ENCODE data around the gene MAD1L1. TPM values are rescaled to one million over a fixed set of nuclear protein-coding genes. Genes with fewer than 3 reads are reported as not detected.

MAD1L1 gene
- total RNA-seq, 1 experiment from 2014 or later = 50.8 TPM

DNA sequence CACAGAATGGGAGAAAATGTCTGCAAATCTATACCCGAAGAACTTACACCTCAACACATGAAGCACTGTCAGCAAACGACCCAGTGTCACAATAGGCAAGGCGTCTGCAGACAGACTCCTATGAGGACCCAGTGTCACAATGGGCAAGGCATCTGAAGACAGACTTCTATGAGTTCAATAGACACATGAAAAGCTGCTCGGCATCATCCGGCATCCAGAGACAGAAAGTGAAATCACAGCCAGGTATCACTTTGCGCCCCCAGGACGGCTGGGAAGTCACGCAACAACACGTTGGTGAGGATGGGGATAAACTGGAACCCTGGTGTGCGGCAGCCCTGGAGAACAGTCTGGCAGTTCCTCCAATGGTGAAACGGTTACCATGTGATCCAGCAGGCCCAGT lies 289.4 kb downstream of the MAD1L1 start:
- Histone ChIP-seq H3K79me2 (ENCODE audit: low read depth) (no peaks in the 10 kb centered on the region), H3K4me3 (no peak overlapping the region), H3K4me1 (replicated peaks; ENCODE audit: insufficient read depth) (no peaks in the 10 kb centered on the region), H2AFZ (no peak overlapping the region), H3F3A (ENCODE audit: insufficient read depth, low read depth) (no peaks in the 10 kb centered on the region), H3K36me3 (ENCODE audit: low read depth) (no peaks in the 10 kb centered on the region), H3K4me2 (no peak overlapping the region), H3K27me3 (ENCODE audit: insufficient read depth, low read depth) (no peaks in the 10 kb centered on the region), H4K20me1 (ENCODE audit: insufficient read depth) (peaks cover 9% of the 10 kb centered on the region), H3K27ac (no peak overlapping the region), H3K9me3 (ENCODE audit: insufficient read depth, low read depth) (no peaks in the 10 kb centered on the region), H3K9me2 (ENCODE audit: insufficient read depth) (no peaks in the 10 kb centered on the region)
- POLR2A ChIA-PET (ENCODE audit: unreplicated experiment) = no interaction called here
- no peak for DNase-seq
- BruUV-seq (replicated peaks) = no TSS peak
- CTCF ChIA-PET = no interaction called here
- intact Hi-C loops (cut with micrococcal nuclease; ENCODE audit: unreplicated experiment) = no loop called here
- TF ChIP-seq, protein P1, sequence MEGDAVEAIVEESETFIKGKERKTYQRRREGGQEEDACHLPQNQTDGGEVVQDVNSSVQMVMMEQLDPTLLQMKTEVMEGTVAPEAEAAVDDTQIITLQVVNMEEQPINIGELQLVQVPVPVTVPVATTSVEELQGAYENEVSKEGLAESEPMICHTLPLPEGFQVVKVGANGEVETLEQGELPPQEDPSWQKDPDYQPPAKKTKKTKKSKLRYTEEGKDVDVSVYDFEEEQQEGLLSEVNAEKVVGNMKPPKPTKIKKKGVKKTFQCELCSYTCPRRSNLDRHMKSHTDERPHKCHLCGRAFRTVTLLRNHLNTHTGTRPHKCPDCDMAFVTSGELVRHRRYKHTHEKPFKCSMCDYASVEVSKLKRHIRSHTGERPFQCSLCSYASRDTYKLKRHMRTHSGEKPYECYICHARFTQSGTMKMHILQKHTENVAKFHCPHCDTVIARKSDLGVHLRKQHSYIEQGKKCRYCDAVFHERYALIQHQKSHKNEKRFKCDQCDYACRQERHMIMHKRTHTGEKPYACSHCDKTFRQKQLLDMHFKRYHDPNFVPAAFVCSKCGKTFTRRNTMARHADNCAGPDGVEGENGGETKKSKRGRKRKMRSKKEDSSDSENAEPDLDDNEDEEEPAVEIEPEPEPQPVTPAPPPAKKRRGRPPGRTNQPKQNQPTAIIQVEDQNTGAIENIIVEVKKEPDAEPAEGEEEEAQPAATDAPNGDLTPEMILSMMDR (conservative IDR thresholded peaks at IDR 0.05) = no peak
- TF ChIP-seq EZH2 (IDR thresholded peaks at IDR 0.05; ENCODE audit: low read depth) = no peak

- H3F3A ChIP-seq (ENCODE audit: insufficient read depth, low read depth) = no peaks in the 10 kb centered on the region
- POLR2A ChIA-PET (ENCODE audit: unreplicated experiment) = no interaction called here
Measured at GRCh38 chr7:1942941-1943289, 289.8 kb downstream of the MAD1L1 start.

GRCh38 chr7:1942243-1942940 lies 290.4 kb downstream of the MAD1L1 start:
- no peak overlapping the region for H3K4me3 ChIP-seq
- no peaks in the 10 kb centered on the region for H3K9me3 ChIP-seq (ENCODE audit: insufficient read depth, low read depth)
- no peaks in the 10 kb centered on the region for H3K27me3 ChIP-seq (ENCODE audit: insufficient read depth, low read depth)
- TF ChIP-seq EZH2 (IDR thresholded peaks at IDR 0.05; ENCODE audit: low read depth) = no peak
- TF ChIP-seq, protein P1 (conservative IDR thresholded peaks at IDR 0.05) = no peak
- no peak overlapping the region for H2AFZ ChIP-seq
- intact Hi-C loops (cut with micrococcal nuclease; ENCODE audit: unreplicated experiment) = no loop called here
- H3K4me2 ChIP-seq = no peak overlapping the region
- H3K9me2 ChIP-seq (ENCODE audit: insufficient read depth) = no peaks in the 10 kb centered on the region
- BruUV-seq (replicated peaks) = no TSS peak
- peaks cover 9% of the 10 kb centered on the region for H4K20me1 ChIP-seq (ENCODE audit: insufficient read depth)
- H3F3A ChIP-seq (ENCODE audit: insufficient read depth, low read depth) = no peaks in the 10 kb centered on the region
- H3K4me1 ChIP-seq (replicated peaks; ENCODE audit: insufficient read depth) = no peaks in the 10 kb centered on the region
- H3K79me2 ChIP-seq (ENCODE audit: low read depth) = no peaks in the 10 kb centered on the region
- ChIA-PET POLR2A (ENCODE audit: unreplicated experiment) (no interaction called here), CTCF (no interaction called here)
- H3K27ac ChIP-seq = no peak overlapping the region
- H3K36me3 ChIP-seq (ENCODE audit: low read depth) = no peaks in the 10 kb centered on the region
- no peak for DNase-seq

More at GRCh38 chr7:1942941-1943289, 289.8 kb downstream of the MAD1L1 start:
- H2AFZ ChIP-seq = no peak overlapping the region
- H3K4me2 ChIP-seq = no peak overlapping the region
- H3K9me2 ChIP-seq (ENCODE audit: insufficient read depth) = no peaks in the 10 kb centered on the region
- intact Hi-C loops (cut with micrococcal nuclease; ENCODE audit: unreplicated experiment) = no loop called here
- CTCF ChIA-PET = no interaction called here
- peaks cover 9% of the 10 kb centered on the region for H4K20me1 ChIP-seq (ENCODE audit: insufficient read depth)
- H3K9me3 ChIP-seq (ENCODE audit: insufficient read depth, low read depth) = no peaks in the 10 kb centered on the region
- no peak for TF ChIP-seq EZH2 (IDR thresholded peaks at IDR 0.05; ENCODE audit: low read depth)
- TF ChIP-seq, protein P1 (conservative IDR thresholded peaks at IDR 0.05) = no peak
- no peaks in the 10 kb centered on the region for H3K27me3 ChIP-seq (ENCODE audit: insufficient read depth, low read depth)
- H3K27ac ChIP-seq = no peak overlapping the region
- no peak for DNase-seq
- no peaks in the 10 kb centered on the region for H3K79me2 ChIP-seq (ENCODE audit: low read depth)
- BruUV-seq (replicated peaks) = no TSS peak
- H3K4me1 ChIP-seq (replicated peaks; ENCODE audit: insufficient read depth) = no peaks in the 10 kb centered on the region
- H3K36me3 ChIP-seq (ENCODE audit: low read depth) = no peaks in the 10 kb centered on the region
- no peak overlapping the region for H3K4me3 ChIP-seq

Data from PC-9 (cell line).